NCI-H446 (cell line): ENCODE measurements around the gene CATSPERE.
"Not testable (repeated sequence)": the region's sequence is repeated elsewhere in the genome, so short reads cannot be mapped to it uniquely, and the experiment has no call there.

Experiments
- DNase-seq, 2 experiments: peaks; one replicate each; lab custom pipeline; 2025; lab: John Stamatoyannopoulos, UW

The CATSPERE gene

DNA sequence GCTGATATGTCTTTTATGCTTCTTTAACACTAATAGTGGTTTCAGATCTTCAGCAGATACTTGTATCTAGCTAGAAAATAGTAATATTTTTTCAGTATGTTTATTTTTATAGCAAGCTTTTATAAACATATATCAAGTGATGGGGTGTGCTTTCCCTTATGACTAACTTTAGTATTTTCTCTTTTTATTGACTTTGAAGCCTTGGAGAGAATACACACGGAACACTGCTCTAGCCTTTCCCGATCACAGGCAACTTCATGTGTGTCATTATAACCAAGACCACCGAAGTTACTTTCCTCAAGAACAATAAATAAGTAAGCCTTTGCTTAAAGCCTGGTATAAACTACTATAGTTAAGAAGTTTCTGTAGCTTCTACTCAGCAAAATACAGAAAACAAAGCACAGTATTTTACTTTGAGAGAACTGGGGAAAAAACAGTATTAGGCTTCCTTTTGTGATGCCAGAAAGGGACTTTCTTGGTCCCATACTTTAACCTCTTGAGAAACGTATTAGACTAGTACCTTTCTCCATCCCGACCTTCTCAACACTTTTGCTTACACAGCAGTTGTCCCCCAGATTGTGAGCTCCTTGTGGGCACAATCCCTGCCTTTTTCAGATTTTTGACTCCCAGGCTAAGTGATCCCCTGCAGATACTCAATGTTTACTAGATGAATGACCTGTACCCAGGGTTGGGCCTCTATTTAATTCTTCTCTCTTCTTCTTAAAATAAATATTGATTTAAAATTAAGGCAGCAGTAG, 12.6 kb upstream of the CATSPERE start:
- DNase-seq = no peak

- DNase-seq = no peak
These were observed 11.1 kb upstream of the CATSPERE start for GRCh38 chr1:244449936-244450508.

- peak; percentile 6 to 32 for DNase-seq
These were observed 10.2 kb upstream of the CATSPERE start for GRCh38 chr1:244450597-244451538.

DNA sequence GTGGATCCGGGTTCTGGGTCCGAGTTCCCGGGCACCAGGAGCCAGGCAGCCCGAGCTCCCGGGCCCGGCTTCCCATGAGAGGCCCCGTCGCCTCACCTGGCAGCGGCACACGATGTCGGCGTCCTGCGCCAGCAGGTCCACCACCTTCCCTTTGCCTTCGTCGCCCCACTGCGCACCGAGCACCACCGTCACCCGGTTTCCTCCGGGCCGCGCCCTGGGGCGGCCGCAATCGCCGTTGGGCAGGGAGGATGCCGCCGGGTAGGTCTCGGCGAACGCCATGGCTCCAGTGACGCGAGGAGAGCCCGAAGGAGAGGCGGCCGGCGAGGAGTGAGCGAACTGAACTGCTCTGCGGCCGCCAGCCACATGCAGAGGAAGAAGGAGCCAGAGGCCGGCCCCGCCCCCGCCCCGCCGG, 9.5 kb upstream of the CATSPERE start, which contains the start of gene ADSS2:
Gene ADSS2, minus strand, starts transcription at position 371 of the 412 bp plus-strand sequence. Its CDS starts 92 bp downstream, at position 279.
- no peak for DNase-seq

DNA sequence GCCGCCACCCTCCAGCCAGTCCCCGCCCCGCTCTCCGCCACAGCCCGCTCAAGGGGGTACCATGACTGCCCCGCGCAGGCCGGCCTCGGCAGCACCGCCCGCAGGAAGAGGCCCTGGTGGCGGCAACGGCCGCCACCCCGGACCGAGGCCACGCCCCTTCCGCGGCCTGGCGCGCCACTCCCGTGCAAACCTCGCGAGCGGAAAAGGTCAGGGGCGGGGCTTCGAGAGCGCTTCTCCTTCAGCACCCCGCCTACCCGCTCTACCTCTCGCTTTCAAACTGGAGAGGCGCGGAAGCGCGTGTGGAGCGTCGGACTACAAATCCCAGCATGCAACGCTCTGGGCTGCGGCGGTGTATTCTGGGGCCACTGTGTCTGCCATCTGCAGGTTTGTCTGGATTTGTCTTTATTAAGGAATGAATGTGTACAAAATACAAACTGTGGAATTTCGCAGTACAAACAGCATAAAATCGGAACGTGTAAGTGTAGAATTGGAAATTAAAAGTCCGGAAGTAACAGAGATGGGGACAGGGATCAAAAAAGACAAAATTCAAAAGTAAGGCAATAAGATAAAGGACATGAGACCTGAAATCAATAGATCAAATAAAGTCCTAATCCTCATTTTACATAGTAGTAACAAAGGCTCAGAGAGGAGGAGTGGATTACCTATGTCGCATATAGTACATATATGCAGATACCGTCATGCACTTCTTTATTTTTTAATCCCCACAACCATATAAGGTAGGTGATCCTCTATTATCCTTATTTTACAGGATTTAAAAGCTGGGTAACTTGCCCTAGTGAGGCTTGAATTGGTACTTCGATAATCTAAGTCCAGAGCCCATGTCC, 8.9 kb upstream of the CATSPERE start:
- DNase-seq = peak; percentile 98 to 100

DNA sequence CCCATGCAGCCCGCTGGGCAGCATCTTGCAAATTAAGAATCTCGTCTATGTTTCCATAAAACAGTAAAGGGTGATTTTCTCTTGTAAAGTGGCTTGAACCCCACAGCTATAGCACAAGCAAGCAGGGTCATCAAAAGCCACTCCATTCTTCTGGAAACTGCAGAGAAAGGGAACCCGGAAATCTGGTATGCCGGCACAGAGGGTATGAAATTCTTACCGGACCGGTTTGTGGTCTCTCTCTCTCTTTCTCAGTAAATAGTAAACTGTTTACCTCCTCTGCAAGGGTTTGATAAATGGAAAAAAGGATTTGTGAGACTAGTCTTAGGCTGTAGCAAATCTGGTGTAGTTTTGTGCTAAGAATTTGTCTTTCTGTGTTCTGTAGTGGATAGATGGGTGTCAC, 6.7 kb upstream of the CATSPERE start:
- DNase-seq = no peak

DNA sequence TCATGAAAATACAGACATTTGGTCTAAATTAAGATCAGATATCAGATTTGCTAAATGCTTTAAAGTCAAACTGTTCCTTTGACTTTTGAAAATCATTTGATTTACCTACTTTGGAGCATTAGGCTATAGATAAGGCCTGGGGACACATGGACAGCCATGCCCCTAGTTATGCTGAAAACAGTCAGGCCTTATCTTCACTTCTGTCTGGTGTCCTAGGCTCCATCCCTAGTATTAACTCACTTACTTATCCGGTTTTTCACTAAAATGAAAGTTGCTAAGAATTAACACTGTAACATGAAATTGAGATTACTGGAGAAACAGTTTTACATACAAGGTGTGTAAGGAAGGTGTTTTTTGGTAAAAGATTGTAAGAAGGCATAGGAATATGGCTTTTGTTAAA, 4.5 kb upstream of the CATSPERE start:
- DNase-seq = no peak

DNA sequence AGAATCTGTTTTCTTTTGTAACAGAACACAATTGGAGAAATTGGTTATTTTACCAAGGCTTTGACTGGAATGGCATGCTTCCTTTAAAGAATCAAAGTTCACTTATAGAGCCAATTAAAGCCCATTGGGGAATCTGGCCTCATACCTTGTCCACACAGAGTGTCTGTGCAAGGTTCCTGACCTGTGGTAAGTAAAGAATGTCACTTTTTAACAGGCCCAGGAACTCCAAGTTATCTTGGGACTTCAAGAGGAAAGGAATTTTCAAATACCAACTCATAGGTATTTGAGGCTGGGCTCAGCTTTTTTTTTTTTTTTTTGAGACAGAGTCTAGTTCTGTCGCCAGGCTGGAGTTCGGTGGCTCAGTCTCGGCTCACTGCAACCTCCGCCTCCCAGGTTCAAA, 2.3 kb upstream of the CATSPERE start:
- DNase-seq = no peak

DNA sequence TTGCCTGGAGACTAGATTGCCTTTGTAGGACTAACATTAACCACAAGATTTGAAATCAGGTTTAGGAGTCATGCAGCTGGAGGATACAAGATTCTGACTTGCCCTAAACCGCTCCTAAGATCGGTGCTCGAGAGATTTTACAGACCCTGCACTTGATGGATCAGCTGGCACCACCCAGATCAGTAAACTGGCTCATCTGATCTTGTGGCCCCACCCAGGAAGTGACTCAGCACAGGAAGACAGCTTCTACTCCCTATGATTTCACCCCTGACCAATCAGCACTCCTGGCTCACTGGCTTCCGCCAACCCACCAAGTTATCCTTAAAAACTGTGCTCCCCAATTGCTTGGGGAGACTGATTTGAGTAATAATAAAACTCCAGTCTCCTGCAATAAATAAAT, 876 bp upstream of the CATSPERE start:
- no peak for DNase-seq

DNA sequence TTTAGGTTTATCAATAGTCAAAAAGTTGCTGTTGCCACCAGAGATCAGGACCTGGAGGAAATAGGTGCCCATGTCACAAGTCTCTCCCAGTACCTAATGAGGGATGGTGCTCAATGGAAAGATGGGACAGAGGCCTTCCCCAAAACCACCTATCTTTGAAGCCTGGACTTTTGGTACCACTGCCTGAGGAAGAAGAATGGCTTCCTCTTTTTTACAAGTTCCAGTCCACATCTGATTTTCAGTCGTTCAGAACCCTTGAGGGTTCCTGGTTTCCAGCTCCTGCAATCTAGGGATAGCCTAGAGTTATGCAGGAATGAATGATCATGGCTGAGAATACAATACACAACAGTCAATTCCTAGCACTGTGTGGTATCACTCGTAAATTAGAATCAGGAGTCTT, 5.7 kb downstream of the CATSPERE start:
- DNase-seq = no peak

DNA sequence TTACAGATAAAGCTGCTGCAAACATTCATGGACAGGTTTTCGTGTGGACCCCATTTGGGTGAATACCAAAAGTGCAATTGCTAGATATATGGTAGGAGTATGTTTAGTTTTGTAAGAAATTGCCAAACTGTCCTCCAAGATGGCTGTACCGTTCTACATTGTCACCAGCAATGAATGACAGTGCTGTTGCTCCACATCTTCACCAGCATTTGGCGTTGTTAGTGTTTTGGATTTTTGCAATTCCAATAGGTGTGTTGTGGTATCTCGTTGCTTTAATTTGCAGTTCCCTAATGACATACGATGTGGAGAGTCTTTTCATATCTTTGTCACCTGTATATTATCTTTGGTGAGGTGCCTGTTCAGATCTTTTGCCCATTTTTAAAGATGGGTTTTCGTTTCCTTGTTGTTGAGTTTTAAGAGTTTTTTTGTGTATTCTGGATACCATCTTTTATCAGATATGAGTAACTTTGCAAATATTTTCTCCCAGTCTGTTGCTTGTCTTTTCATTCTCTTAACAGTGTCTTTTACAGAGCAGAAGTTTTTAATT, 12.1 kb downstream of the CATSPERE start:
- no peak for DNase-seq

DNA sequence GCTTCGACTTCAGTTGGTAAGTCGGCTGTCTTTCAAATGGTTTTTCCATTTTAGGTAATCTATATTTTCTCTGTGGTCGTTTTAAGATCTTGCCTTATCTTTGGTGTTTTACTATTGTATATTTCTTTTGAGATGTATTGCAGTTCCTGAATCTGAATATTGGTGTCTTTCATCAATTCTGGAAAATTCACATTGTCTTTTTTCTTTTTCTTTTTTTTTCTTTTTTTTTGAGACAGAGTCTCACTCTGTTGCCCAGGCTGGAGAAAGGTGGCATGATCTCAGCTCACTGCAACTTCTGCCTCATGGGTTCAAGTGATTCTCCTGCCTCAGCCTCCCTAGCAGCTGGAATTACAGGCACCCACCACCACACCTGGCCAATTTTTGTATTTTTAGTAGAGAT, 23.9 kb downstream of the CATSPERE start:
- not testable (repeated sequence) for DNase-seq

- no peak for DNase-seq
These were observed 33.6 kb downstream of the CATSPERE start for GRCh38 chr1:244494653-244495052.

DNA sequence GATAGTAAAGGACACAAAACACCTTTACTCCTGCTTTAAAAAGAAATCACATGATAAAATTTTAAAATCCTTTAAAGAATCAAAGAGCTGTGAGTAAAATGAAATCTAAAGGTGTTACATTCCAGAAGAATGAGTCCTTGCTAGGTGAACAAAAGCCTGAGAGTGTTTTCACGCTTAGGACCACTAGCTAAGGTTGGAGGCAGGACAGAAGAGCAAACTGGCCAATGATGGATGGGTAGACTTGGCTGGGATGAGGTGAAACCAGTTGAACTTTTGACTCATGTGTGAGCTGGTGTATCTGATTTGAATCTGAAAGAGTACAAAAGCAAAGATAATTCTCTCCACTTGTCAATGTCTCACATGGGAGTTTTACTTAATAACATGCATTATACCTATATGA, 35.1 kb downstream of the CATSPERE start:
- DNase-seq = no peak

GRCh38 chr1:244497805-244498204, 36.7 kb downstream of the CATSPERE start:
- no peak for DNase-seq

DNA sequence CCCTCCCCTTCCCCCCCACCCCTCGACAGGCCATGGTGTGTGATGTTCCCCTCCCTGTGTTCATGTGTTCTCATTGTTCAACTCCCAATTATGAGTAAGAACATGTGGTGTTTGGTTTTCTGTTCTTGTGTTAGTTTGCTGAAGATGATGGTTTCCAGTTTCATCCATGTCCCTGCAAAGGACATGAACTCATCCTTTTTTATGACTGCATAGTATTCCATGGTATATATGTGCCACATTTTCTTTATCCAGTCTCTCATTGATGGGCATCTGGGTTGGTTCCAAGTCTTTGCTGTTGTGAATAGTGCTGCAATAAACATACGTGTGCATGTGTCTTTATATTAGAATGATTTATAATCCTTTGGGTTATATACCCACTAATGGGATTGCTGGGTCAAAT, 38.4 kb downstream of the CATSPERE start:
- DNase-seq = not testable (repeated sequence)

DNA sequence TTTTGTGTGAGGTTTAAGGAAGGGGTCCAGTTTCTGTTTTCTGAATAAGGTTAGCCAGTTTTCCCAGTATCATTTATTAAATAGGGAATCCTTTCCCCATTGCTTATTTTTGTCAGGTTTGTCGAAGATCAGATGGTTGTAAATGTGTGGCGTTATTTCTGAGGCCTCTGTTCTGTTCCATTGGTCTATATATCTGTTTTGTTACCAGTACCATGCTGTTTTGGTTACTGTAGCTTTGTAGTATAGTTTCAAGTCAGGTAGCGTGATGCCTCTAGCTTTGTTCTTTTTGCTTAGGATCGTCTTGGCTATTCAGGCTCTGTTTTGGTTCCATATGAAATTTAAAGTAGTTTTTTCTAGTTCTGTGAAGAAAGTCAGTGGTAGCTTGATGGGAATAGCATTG, 39.4 kb downstream of the CATSPERE start:
- DNase-seq = not testable (repeated sequence)

DNA sequence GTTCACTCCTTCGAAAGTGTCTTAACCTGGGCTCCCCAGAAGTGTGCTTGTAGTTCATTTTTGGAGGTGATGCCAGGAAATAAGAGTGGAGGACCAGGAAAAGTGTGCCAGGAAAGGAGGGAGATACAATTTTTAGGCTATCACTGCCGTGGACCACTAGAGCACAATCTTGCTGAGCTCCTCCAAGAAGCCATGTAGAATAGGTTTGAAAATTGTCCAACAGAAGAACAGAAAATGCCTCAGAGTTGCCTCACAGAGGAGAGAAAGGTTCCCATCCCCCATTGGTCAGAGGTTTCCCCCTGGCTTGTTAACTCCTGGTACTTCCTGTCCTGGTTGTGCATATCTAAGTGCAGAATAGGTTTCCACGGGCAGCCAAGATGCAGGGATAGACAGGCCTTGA, 41.6 kb downstream of the CATSPERE start:
- DNase-seq = no peak

DNA sequence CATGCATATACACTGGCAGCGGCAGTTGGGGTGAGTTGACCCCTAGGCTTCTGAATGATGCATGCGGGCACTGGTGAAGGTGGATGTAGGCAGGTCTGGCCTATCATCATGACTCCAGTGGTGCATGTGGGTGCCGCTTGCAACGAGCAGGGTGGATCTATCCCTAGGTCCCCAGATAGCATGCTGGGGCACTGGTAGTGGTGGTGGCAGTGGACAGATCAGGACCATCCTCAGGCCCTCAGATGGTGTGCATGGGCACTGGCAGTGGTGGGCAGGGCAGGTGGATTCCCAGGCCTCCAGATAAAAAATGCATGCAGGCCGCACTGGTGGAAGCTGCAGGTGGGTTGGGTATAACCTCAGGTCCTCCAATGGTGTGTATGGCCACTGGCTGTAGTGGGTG, 52.4 kb downstream of the CATSPERE start:
- no peak for DNase-seq

DNA sequence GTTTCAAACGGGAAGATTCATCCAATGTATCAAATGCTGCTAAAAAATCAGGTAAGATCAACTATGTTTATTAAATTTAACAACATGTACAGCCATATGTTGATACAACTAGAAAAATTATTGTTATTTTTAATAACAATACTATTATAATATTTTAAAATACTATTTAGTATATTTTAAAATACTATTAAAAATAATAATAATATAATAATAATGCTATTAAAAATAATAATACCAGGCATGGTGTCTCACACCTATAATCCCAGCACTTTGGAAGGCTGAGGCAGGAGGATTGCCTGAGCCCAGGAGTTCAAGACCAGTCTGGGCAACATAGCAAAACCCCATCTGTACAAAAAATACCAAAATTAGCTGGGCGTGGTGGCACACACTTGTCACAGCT, 54.6 kb downstream of the CATSPERE start:
- no peak for DNase-seq

DNA sequence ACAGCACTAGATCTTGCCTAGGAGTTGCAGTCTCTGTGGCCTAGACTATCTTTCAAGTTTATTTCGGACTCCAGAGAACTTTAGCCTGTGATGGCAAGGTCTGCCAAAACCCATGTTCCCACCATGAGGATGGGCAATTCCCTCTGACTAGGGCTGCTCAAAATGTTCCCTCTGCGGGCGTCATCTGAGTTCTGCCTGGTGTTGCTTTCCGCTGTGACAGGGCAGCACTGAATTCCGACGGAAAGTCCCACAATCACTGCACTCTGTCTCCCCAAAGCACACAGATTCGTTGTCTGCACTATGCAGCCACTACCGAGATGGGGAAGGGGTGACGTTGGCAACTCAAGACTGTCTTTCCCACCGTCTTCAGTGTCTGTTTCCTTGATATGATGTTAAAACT, 75.2 kb downstream of the CATSPERE start:
- no peak for DNase-seq
